CD14-positive monocyte (primary cell): ENCODE results near the gene SFI1. TPM values are rescaled to one million over a fixed set of nuclear protein-coding genes. Genes with fewer than 3 reads are reported as not detected.

ENCODE experiments used
- DNase-seq, 3 donors: peaks; one replicate each; pipeline ENCODE4 v3.0.0-alpha.2; 2011 to 2022
- H2AFZ ChIP-seq: 2 replicates; pipeline ENCODE4 v1.6.0; 2012; ENCODE audit warnings: mild to moderate bottlenecking, low read depth, low read length, inconsistent platforms; ENCODE audit not compliant: insufficient read depth, poor library complexity, severe bottlenecking
- H3K27ac ChIP-seq, 2 donors: 1 replicate in 1 of 2; 2 replicates in 1 of 2; pipeline ENCODE4 v1.5.1; 2012 to 2013; ENCODE audit warnings: low read length in 2 of 2, control low read depth in 1 of 2, inconsistent platforms in 1 of 2, low read depth in 1 of 2, mild to moderate bottlenecking in 1 of 2
- H3K27me3 ChIP-seq, 2 donors: one replicate each; pipeline versions ENCODE4 v1.6.0 to v1.6.1; 2011 to 2013; ENCODE audit warnings: low read length in 2 of 2; ENCODE audit not compliant: control insufficient read depth in 2 of 2, insufficient read depth in 2 of 2
- H3K36me3 ChIP-seq, 2 donors: replicated peaks in 1 of 2; 1 replicate in 1 of 2; 2 replicates in 1 of 2; pipeline versions ENCODE4 v1.5.1 to v1.6.1; 2012 to 2013; ENCODE audit warnings: low read length in 2 of 2, control low read depth in 1 of 2, inconsistent platforms in 1 of 2, mild to moderate bottlenecking in 1 of 2; ENCODE audit not compliant: insufficient read depth in 2 of 2, control insufficient read depth in 1 of 2
- H3K4me1 ChIP-seq, 2 donors: 1 replicate in 1 of 2; 2 replicates in 1 of 2; pipeline versions ENCODE4 v1.5.1 to v1.6.1; 2012 to 2013; ENCODE audit warnings: low read length in 2 of 2, control low read depth in 1 of 2, inconsistent platforms in 1 of 2, mild to moderate bottlenecking in 1 of 2, moderate library complexity in 1 of 2; ENCODE audit not compliant: insufficient read depth in 2 of 2, control insufficient read depth in 1 of 2
- H3K4me2 ChIP-seq: replicated peaks from 2 replicates; pipeline ENCODE3; 2012; ENCODE audit warnings: low read length, moderate library complexity, mild to moderate bottlenecking; ENCODE audit not compliant: poor library complexity, severe bottlenecking; ENCODE audit errors: extremely low read depth
- H3K4me3 ChIP-seq, 3 experiments: fragments of 200-600 bp in 1 of 3; sonication (generic) in 1 of 3; replicated peaks in 1 of 3; 1 replicate in 2 of 3; 2 replicates in 1 of 3; pipeline ENCODE4 v1.5.1; 2011 to 2013; ENCODE audit warnings: low read length in 3 of 3, mild to moderate bottlenecking in 3 of 3, control low read depth in 2 of 3, low read depth in 2 of 3, inconsistent platforms in 1 of 3, moderate library complexity in 1 of 3
- H3K79me2 ChIP-seq: 2 replicates; pipeline ENCODE4 v1.6.0; 2012; ENCODE audit warnings: mild to moderate bottlenecking, control low read depth, inconsistent platforms, low read length, moderate library complexity; ENCODE audit not compliant: insufficient read depth
- H3K9ac ChIP-seq: 2 replicates; pipeline ENCODE4 v1.6.0; 2017; ENCODE audit warnings: low read length, mild to moderate bottlenecking; ENCODE audit not compliant: insufficient read depth, poor library complexity, severe bottlenecking
- H3K9me3 ChIP-seq, 2 donors: replicated peaks in 1 of 2; 1 replicate in 1 of 2; 2 replicates in 1 of 2; pipeline versions ENCODE4 v1.5.1 to v1.6.1; 2012 to 2013; ENCODE audit warnings: low read length in 2 of 2, control low read depth in 1 of 2; ENCODE audit not compliant: control insufficient read depth in 1 of 2, insufficient read depth in 1 of 2
- H4K20me1 ChIP-seq: 2 replicates; pipeline ENCODE4 v1.6.0; 2012; ENCODE audit warnings: mild to moderate bottlenecking, low read length, control low read depth, moderate library complexity; ENCODE audit not compliant: insufficient read depth
- H3K27ac Mint-ChIP-seq, 7 donors: one replicate each; pipeline ENCODE4 v1.8.0; 2020; ENCODE audit warnings: mild to moderate bottlenecking in 7 of 7, mixed read lengths in 7 of 7, moderate library complexity in 6 of 7, inconsistent platforms in 2 of 7
- H3K27me3 Mint-ChIP-seq, 3 donors: one replicate each; pipeline ENCODE4 v1.8.0; 2021 to 2022; ENCODE audit warnings: low read depth in 3 of 3, mild to moderate bottlenecking in 3 of 3, mixed read lengths in 3 of 3, moderate library complexity in 3 of 3, inconsistent platforms in 1 of 3
- H3K36me3 Mint-ChIP-seq, 2 donors: one replicate each; pipeline ENCODE4 v1.8.0; 2020; ENCODE audit warnings: mixed read lengths in 2 of 2, inconsistent platforms in 1 of 2, mild to moderate bottlenecking in 1 of 2
- H3K4me1 Mint-ChIP-seq: one replicate; pipeline ENCODE4 v1.8.0; 2020; ENCODE audit warnings: mild to moderate bottlenecking, mixed read lengths
- H3K4me3 Mint-ChIP-seq, 2 donors: one replicate each; pipeline ENCODE4 v1.8.0; 2020; ENCODE audit warnings: mild to moderate bottlenecking in 2 of 2, mixed read lengths in 2 of 2, moderate library complexity in 1 of 2
- H3K9me3 Mint-ChIP-seq, 7 donors: one replicate each; pipeline ENCODE4 v1.8.0; 2020 to 2022; ENCODE audit warnings: mixed read lengths in 7 of 7, mild to moderate bottlenecking in 6 of 7, moderate library complexity in 6 of 7, inconsistent platforms in 2 of 7
- CTCF ChIP-seq: fragments of 200-600 bp; IDR thresholded peaks from one replicate; pipeline ENCODE4 v1.8.0; 2022; ENCODE audit warnings: antibody characterized with exemption, mild to moderate bottlenecking
- WGBS: methylation state at CpG from one replicate; pipeline ENCODE4 v1.1.5; 2013; ENCODE audit warnings: missing lambda C conversion rate; ENCODE audit not compliant: insufficient coverage; 5-methylcytosine and 5-hydroxymethylcytosine counted together
- intact Hi-C, 2 donors: fragments of 100-400 bp; cut with micrococcal nuclease; formaldehyde crosslinking; loops; one replicate each; pipeline versions ENCODE4 v1.15.0 to v1.15.1; 2023
- polyA plus RNA-seq, 3 donors: library from polyadenylated mRNA; depleted of rRNA in 1 of 3; unstranded in 2 of 3; stranded (reverse) in 1 of 3; fragments of 300-500 nt in 2 of 3; fragments of >200 nt in 1 of 3; fragmentation: Illumina TruSeq in 2 of 3; gene quantifications; 1 replicate in 2 of 3; 2 replicates in 1 of 3; pipeline ENCODE4 v1.2.3, GENCODE V29; 2012 to 2021

The SFI1 gene
- polyA plus RNA-seq, 3 donors = 1.7 to 43.4 (median 3.6) TPM

GRCh38 chr22:31630331-31631329, 134.3 kb downstream of the SFI1 start:
- H3K27me3 Mint-ChIP-seq = peaks cover 0 to 3% (median 0%) of the 10 kb centered on the region in 3 donors
- peaks cover 51 to 66% of the 10 kb centered on the region in 2 donors for H3K4me1 ChIP-seq

More at GRCh38 chr22:31630331-31631329, 134.3 kb downstream of the SFI1 start:
- Histone ChIP-seq H3K4me3 (peak overlapping the region; percentile 47 to 80 (median 55)), H3K9ac (peak overlapping the region; percentile 81), H2AFZ (peak overlapping the region; percentile 76), H3K9me3 (no peaks in the 10 kb centered on the region), H3K36me3 (peaks cover 47 to 61% of the 10 kb centered on the region in 2 donors), H4K20me1 (peaks cover 100% of the 10 kb centered on the region), H3K27me3 (no peaks in the 10 kb centered on the region), H3K27ac (peak overlapping the region; percentile 73 to 75), H3K4me2 (peak overlapping the region; percentile 89), H3K79me2 (peaks cover 100% of the 10 kb centered on the region)
- Mint-ChIP-seq H3K27ac (peak overlapping the region; percentile 86 to 96 (median 90)), H3K4me3 (peak overlapping the region; percentile 81 to 87), H3K9me3 (no peaks in the 10 kb centered on the region), H3K36me3 (peaks cover 43 to 66% of the 10 kb centered on the region in 2 donors), H3K4me1 (peaks cover 60% of the 10 kb centered on the region)
- TF ChIP-seq CTCF = no peak
- peak; percentile 73 to 91 (median 83) for DNase-seq
- intact Hi-C loops = loop anchor here (5.0 to 10.0 kb wide), 6 partner anchors 73 to 314 kb away; partner anchors contain the start of genes PATZ1 (in 2 of the 2), EIF4ENIF1 (in 1 of the 2), SFI1 (in 1 of the 2) and YWHAH (in 1 of the 2)
- WGBS = 3% methylated on average over 53 of the region's 65 CpGs
